Spleen (tissue), 11 donors: ENCODE measurements around the gene ADGRV1. TPM values are rescaled to one million over a fixed set of nuclear protein-coding genes. Genes with fewer than 3 reads are reported as not detected.

Experiments
- DNase-seq: peaks from one replicate; pipeline ENCODE4 v3.0.0-alpha.2; 2020
- H3K27ac ChIP-seq, 8 donors: fragments of 200-600 bp; sonication (generic) in 7 of 8; 1 replicate in 4 of 8; 2 replicates in 4 of 8; pipeline versions ENCODE4 v1.5.0 to v1.8.0; 2016 to 2021; ENCODE audit warnings: inconsistent platforms in 4 of 8, mild to moderate bottlenecking in 4 of 8, moderate library complexity in 1 of 8
- H3K27me3 ChIP-seq, 7 donors: fragments of 200-600 bp; sonication (generic) in 6 of 7; replicated peaks in 1 of 7; 1 replicate in 4 of 7; 2 replicates in 3 of 7; pipeline versions ENCODE4 v1.5.0 to v1.8.0; 2016 to 2021; ENCODE audit warnings: inconsistent platforms in 3 of 7, mild to moderate bottlenecking in 1 of 7
- H3K36me3 ChIP-seq, 6 donors: fragments of 200-600 bp; sonication (generic) in 5 of 6; 1 replicate in 4 of 6; 2 replicates in 2 of 6; pipeline versions ENCODE4 v1.5.0 to v1.8.0; 2016 to 2021; ENCODE audit warnings: inconsistent platforms in 2 of 6
- H3K4me1 ChIP-seq, 6 donors: fragments of 200-600 bp; sonication (generic) in 5 of 6; 1 replicate in 3 of 6; 2 replicates in 3 of 6; pipeline versions ENCODE4 v1.5.0 to v1.8.0; 2016 to 2021; ENCODE audit warnings: inconsistent platforms in 3 of 6
- H3K4me3 ChIP-seq, 8 donors: fragments of 200-600 bp; sonication (generic) in 7 of 8; 1 replicate in 4 of 8; 2 replicates in 4 of 8; pipeline versions ENCODE4 v1.5.0 to v1.8.0; 2016 to 2021; ENCODE audit warnings: inconsistent platforms in 4 of 8, mild to moderate bottlenecking in 4 of 8, moderate library complexity in 2 of 8
- H3K9me3 ChIP-seq, 8 donors: fragments of 200-600 bp; sonication (generic) in 7 of 8; 1 replicate in 4 of 8; 2 replicates in 4 of 8; pipeline versions ENCODE4 v1.5.0 to v1.8.0; 2016 to 2021; ENCODE audit warnings: inconsistent platforms in 4 of 8
- CTCF ChIP-seq, 11 experiments: fragments of 200-600 bp in 7 of 11; fragments of 450-650 bp in 4 of 11; sonication (generic) in 4 of 11; IDR thresholded peaks in 8 of 11; conservative IDR thresholded peaks in 3 of 11; 1 replicate in 7 of 11; 2 replicates in 4 of 11; pipeline versions ENCODE4 v1.4.0 to v1.8.0; 2016 to 2021; ENCODE audit warnings: antibody characterized with exemption in 11 of 11, inconsistent platforms in 4 of 11, mild to moderate bottlenecking in 1 of 11
- POLR2A ChIP-seq, 3 donors: fragments of 450-650 bp; IDR thresholded peaks; one replicate each; pipeline ENCODE4 v1.5.1; 2017; ENCODE audit warnings: antibody characterized with exemption in 3 of 3, mild to moderate bottlenecking in 1 of 3
- POLR2AphosphoS5 ChIP-seq, 3 donors: sonication (generic); formaldehyde crosslinking; IDR thresholded peaks; one replicate each; pipeline ENCODE4 v1.5.1; 2017; ENCODE audit warnings: antibody characterized with exemption in 3 of 3
- WGBS, 5 donors: extraction: QIAGEN DNeasy Blood & Tissue Kit in 3 of 5; methylation state at CpG; one replicate each; pipeline versions ENCODE4 v1.1.5 to v1.1.7; 2013 to 2018; 5-methylcytosine and 5-hydroxymethylcytosine counted together
- intact Hi-C: fragments of 100-400 bp; cut with DNase I; formaldehyde crosslinking; loops from one replicate; pipeline ENCODE4 v1.15.0; 2023; ENCODE audit warnings: low total_unique reads
- polyA plus RNA-seq, 3 donors: library from polyadenylated mRNA; stranded (reverse); fragments of 200-250 nt; gene quantifications; one replicate each; pipeline ENCODE4 v1.2.1, GENCODE V29; 2013
- total RNA-seq, 7 donors: library from RNA; depleted of rRNA in 3 of 7; stranded (reverse); fragments of >200 nt in 3 of 7; fragmentation: NEBNext Ultra II Directional in 4 of 7; extraction: Animal tissue kit (Norgen Biotek cat#: 25700) in 4 of 7; gene quantifications; one replicate each; pipeline versions ENCODE4 v1.1.0 to v1.2.1, GENCODE V29; 2016 to 2021
- donor health status: healthy with polysubstance abuse.
- donor health status: DM: no; HTN: no; CAD: no; lungs with moderate emphysema.
- donor health status: DM: no; HTN: no; CAD: no.
- donor health status: Bipolar disorder and iron deficiency.
- donor health status: healthy.
- donor health status: DM: no; HTN: no; CAD: no.
- donor health status: DM: yes; HTN: yes; CAD: no.

Gene ADGRV1
- total and polyA plus RNA-seq, 10 donors, result 0.08 to 0.69 (median 0.28) TPM; not detected in 3

- DNase-seq, result no peak
- Histone ChIP-seq H3K9me3 (no peaks in the 10 kb centered on the region), H3K4me1 (peaks cover 0 to 20% (median 2%) of the 10 kb centered on the region in 6 donors), H3K36me3 (no peaks in the 10 kb centered on the region), H3K4me3 (no peak overlapping the region), H3K27me3 (no peaks in the 10 kb centered on the region), H3K27ac (no peak overlapping the region)
- intact Hi-C loops, result no loop called here
- TF ChIP-seq POLR2AphosphoS5 (IDR thresholded peaks at IDR 0.05) (no peak), POLR2A (IDR thresholded peaks at IDR 0.05) (no peak), CTCF (IDR thresholded peaks at IDR 0.05 in 8 of 11, conservative IDR thresholded peaks at IDR 0.05 in 3 of 11) (no peak)
- 83 to 100% (median 95%) methylated on average over 1 of the region's 1 CpG for WGBS, 5 donors
Observed at GRCh38 chr5:91188755-91189154, 630.2 kb downstream of the ADGRV1 start.

DNA sequence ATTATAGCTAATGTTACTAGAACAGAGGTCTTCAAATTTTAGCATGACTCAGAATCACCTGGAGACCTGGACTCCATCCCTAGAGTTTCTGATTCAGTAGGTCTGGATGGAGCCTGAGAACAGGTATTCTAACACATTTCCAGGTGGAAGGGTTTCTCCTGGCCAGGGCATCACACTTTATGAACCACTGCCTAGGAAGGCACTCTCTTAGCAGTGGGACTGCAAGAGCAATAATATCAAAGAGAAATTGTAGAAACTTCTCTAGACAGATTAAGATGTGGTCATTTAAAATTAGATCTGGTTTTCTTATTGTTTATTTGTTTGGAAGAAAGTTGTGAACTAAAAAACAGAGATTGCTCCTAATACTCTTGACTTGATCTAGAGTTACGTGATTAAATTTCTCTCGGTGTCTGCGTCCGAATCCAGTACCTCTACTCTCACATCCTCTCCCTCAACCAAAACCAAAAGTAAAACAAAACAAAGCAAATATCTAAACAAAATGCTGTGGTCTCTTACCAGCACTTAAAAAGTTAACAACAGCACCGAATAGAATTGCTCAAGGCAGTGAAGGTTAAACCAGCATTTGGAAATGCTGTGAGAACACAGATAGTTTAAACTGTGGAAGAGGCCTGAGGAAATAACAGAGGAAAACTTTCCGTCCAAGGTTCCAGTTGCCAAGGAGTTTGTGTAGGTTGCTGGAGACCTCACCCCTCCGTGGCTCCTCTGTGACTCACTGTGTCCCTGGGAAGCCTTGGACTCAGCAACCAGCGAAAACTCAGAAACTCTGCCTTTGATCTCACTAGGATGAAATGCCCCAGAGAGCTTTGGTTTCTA lies 631.1 kb downstream of the ADGRV1 start:
- Histone ChIP-seq H3K9me3 (no peaks in the 10 kb centered on the region), H3K36me3 (no peaks in the 10 kb centered on the region), H3K27me3 (no peaks in the 10 kb centered on the region), H3K4me3 (peak overlapping the region in 5 of 8 donors; percentile 4 to 43 (median 10)), H3K4me1 (peaks cover 0 to 18% (median 2%) of the 10 kb centered on the region in 6 donors), H3K27ac (peak overlapping the region; percentile 33 to 72 (median 62))
- DNase-seq, result no peak
- intact Hi-C loops, result no loop called here
- TF ChIP-seq CTCF (IDR thresholded peaks at IDR 0.05 in 8 of 11, conservative IDR thresholded peaks at IDR 0.05 in 3 of 11), result no peak
- TF ChIP-seq POLR2AphosphoS5 (IDR thresholded peaks at IDR 0.05), result no peak
- no peak for TF ChIP-seq POLR2A (IDR thresholded peaks at IDR 0.05)
- 37 to 61% (median 45%) methylated on average over 8 of the region's 8 CpGs for WGBS, 5 donors

DNA sequence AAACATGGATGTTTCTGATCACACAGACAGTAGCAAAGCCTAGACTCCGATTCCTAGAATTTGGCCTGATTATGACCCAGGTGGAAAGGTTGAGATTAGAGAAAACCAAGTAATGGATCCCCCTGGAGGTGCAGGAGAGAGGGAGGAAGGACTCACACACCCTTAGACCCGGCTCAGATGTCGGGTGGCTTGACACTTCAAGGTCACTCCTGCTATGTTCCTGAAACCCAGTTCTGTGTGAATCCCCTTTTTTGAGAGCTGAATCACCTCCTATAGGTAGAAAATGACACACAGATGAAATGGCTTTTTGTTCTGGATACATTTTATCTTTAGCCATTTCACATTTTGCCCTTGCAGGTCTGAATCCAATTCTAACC lies 631.7 kb downstream of the ADGRV1 start:
- Histone ChIP-seq H3K27ac (peak overlapping the region; percentile 33 to 72 (median 62)), H3K9me3 (no peaks in the 10 kb centered on the region), H3K4me3 (peak overlapping the region in 4 of 8 donors; percentile 4 to 43 (median 12)), H3K36me3 (no peaks in the 10 kb centered on the region), H3K4me1 (peaks cover 0 to 18% (median 2%) of the 10 kb centered on the region in 6 donors), H3K27me3 (no peaks in the 10 kb centered on the region)
- DNase-seq, result no peak
- 62 to 78% (median 75%) methylated on average over 3 of the region's 3 CpGs for WGBS, 5 donors
- intact Hi-C loops, result no loop called here
- no peak for TF ChIP-seq POLR2A (IDR thresholded peaks at IDR 0.05)
- no peak for TF ChIP-seq CTCF (IDR thresholded peaks at IDR 0.05 in 8 of 11, conservative IDR thresholded peaks at IDR 0.05 in 3 of 11)
- no peak for TF ChIP-seq POLR2AphosphoS5 (IDR thresholded peaks at IDR 0.05)

DNA sequence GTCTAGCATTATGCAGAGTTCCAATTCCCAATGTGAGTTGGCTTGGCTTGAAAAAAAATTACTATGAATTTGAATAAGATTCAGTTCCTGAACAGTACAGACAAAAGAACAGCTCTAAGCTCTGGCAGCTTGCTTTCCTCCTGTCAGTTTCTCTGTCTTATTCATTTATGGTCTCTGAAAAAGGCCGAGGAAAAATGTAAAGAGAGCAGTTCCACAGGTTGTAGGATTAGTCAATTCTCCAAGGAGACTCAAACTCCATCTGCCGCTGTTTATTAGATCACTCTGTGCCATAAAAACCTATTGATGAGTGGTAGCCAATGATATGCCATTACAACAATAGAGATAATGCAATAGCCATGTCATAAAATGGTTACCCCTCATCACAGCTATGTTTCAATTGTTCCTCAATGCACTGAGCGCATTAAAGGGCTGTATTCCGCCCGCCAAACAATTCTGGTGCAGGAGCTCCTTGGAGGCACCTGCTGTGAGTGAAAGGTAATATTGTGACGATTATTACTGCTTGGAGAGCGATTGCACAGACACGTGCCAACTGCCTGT lies 636.3 kb downstream of the ADGRV1 start:
- Histone ChIP-seq H3K27me3 (no peaks in the 10 kb centered on the region), H3K9me3 (no peaks in the 10 kb centered on the region), H3K27ac (no peak overlapping the region), H3K4me3 (no peak overlapping the region), H3K4me1 (peaks cover 0 to 7% (median 2%) of the 10 kb centered on the region in 6 donors), H3K36me3 (no peaks in the 10 kb centered on the region)
- 89 to 97% (median 95%) methylated on average over 8 of the region's 8 CpGs for WGBS, 5 donors
- no peak for TF ChIP-seq CTCF (IDR thresholded peaks at IDR 0.05 in 8 of 11, conservative IDR thresholded peaks at IDR 0.05 in 3 of 11)
- no peak for TF ChIP-seq POLR2AphosphoS5 (IDR thresholded peaks at IDR 0.05)
- no peak for TF ChIP-seq POLR2A (IDR thresholded peaks at IDR 0.05)
- intact Hi-C loops, result no loop called here
- no peak for DNase-seq
